ENCODE results near the gene NSD1.

NSD1 gene

DNA sequence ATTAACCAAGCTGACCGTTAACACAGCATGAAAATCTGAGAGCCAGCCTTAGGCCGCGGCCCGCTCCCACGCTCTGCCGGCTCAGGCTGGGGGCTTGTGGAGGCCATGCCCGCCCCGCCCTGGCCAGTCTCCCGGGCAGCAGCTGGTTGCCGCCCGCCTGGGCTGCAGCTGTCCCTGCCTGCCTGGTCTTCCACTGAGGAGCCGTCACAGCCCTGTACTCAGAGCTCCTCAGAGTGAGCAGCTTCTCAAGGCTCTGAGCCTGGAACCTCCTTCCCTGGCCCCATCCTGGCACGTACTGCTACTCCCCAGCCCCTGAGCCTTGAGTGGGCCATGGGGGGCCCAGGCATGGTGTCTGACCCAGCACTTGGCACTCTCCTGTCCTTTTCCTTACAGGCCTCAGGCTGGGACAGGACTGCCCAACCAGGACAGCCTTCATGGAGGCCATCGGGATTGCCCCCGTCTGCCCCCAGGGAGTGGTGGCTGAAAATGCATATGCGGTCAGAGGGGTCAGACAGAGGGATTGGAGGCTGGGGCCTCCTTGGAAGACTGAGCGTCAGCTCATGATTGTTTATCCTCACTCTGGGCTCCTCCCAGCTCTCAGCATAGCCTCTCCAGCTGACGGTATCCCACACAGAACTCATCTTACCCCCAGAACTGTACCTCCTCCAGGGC lies 35.0 kb upstream of the NSD1 start:
- no peak for DNase-seq

DNA sequence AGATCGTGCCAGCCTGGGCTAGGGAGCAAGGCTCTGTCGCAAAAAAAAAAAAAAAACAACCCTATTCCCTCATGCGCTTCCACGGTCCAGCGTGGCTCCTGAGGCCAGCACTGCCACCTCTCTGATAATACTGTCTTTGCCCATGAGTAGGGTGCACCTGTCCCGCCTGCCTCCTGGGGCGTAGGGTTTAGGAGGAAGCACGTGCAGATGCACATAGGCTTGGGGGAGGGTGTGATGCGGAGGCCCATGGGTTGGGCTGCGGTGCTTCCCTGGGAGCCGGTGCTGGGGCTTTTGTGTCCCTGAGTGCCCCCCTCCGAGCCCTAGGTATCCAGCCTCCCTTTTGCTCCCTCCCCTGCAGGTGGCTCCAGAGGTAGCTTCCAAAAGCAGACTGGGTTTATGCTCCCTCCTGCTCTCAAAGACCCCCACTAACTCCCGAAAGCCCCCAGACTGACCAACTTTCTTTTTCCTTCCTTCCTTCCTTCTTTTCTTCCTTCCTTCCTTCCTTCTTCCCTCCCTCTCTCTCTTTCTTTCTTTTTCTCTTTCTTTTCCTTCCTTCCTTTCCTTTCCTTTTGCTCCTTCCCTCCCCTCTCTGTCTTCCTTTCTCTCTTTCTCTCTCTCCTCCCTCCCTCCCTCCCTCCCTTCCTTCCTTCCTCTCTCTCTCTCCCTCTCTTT lies 34.0 kb upstream of the NSD1 start:
- DNase-seq, result no peak

DNA sequence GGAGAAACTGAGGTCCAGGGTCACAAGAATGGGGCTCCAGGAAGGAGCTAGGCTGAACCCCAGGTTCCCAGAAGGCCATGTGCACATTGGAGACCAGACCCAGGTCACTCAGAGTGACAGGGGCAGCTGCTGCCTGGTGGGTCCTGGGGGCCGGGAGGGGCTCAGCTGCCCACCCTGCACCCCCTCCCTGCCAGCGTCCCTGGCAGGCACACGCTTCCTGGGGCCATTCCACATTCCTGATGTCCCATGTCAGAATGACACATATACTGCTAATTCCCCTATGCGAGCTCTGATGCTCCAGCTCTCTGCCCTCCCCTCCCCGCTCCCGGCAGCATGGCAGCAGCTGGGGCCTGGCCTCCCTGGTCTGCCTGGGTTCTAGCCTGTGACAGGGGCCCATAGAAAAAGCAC lies 32.9 kb upstream of the NSD1 start:
- DNase-seq, result no peak

DNA sequence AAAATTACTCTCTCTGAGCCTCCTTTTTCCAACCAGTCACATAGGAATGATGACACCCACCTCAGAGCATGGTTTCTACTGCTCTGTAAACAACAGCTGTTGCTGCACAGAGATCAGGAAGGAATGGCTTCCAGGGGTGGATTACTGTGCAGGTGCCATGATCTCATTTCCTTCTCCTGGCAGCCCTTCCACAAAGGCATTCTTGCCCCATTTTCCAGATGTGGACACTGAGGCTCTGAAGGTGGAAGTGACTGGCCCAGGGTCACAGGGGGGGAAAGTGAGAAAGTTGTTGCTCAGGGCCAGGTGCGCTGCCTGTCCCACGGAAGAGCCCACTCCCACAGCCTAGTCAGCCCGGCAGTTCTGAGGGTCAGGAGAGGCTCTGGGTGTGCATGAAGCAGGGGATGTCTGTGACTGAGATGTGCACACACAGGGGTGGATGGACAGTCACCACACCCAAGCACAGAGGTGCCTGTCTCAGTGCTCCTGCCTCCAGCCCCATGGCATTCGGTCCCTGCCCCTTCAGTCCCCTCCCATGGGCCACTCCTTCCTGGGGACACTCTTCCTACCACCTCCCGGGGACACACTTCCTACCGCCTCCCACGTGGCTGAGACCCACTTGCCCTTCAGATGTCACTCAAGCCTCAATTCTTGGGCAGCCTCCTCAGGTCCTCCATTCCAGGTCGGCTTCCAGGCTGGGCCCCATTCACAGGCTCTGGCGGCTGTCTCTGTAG lies 29.9 kb upstream of the NSD1 start:
- DNase-seq, result no peak

DNA sequence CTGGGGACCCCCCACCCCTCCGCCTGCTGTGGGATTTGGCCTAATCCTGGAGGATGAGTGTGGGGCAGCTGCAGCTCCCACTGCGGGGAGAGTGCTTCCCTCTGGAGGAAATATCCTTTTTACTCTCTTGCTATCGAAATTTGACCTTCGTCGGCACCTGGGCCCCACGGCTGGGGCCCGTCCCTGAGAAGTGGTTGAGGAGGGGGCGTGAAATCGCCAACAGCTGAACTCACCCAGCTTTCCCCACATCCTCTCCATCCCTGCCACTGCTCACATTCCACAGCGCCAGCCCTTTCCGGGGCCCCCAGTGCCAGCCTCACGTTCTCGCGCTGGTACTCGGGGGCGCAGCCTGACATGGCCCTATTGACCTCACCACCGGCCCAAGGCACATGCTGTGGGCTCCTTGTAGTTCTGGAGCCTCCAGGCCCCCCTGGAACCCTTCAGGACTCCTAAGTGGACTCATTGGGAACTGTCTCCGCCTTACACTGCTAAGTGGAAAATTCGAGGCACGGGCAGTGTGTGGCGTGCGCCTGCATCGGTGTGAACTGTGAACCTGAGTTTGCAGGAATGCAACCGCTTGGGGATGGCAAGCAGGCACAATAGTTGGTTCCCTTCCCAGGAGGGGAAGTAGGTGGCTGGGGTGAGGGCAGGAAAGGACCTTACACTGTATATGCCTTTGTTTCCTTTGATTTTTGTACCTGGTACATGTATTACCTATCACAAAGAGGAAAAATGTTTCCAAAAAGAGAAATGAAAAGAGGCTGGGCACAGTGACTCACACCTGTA lies 27.7 kb upstream of the NSD1 start:
- no peak for DNase-seq

DNA sequence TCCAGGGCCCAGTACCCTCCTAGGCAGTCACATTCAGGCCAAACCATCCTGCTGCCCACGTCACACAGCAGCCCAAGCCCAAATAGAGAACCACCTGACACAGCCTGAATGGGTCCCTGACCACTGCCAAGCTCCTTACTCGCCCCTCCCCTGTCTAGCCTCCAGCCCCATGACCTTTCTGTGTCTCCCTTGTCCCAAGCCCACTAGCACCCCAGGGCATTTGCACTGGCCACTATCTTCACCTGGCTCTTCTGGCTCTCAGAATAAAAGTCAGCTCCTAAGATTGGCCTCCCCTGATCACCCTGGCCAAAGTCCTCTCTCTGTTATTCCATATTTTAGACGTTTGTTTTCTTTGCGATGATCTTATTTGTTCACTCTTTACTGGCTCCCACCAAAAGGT lies 26.4 kb upstream of the NSD1 start:
- no peak for DNase-seq

DNA sequence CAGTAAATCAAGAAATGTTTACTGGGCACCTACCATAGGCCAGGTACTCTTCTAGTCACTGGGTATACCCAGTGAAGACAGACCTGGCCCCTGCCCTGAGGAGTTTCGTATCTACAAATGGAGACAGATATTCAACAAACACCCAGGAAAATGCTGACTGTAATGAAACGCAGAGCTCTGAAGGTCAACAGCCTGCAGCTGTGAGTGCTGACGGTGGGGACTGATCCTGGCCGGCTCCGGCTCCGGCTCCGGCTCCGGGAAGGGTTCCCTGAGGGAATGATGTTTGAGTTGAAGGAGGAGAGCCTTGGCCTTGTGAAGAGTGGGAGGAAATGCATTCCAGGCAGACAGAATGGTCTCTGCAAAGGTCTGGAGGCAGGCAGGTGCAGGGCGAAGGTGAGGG lies 23.8 kb upstream of the NSD1 start:
- DNase-seq, result no peak

- DNase-seq, result peak; percentile 44
These were observed 21.7 kb upstream of the NSD1 start for GRCh38 chr5:177111720-177112394.

DNA sequence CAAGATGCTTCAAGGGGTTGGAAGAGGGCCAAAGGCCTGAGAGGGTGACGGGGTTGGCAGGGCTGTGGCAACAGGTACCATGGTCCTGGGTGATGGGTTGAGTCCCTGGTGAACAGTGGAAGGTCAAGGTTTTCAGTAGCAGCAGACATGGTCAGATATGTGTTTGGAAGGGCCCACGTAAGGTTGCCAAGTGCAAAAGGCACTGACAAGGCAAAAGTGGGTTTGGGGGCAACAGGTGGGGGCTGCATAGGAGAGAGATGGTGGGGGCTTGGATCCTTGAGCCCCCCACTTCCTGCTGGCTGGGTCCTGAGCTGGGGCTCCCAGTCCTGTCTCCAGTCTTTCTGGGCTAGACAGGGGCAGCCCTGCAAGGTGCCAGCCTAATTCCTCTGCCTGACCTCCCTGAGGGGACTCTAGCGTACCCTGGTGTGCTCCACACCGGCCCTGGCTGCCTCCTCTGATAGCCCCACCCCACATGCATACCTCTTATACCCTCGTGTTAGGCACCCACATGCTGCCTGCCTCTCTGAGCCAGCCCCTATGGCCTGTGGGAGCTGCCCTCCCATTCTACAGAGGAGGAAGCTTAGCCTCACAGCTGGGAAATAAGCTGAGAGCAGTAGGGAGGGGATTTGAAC lies 20.9 kb upstream of the NSD1 start:
- DNase-seq, result no peak

GRCh38 chr5:177113566-177114424 lies 19.8 kb upstream of the NSD1 start:
- peak; percentile 36 for DNase-seq

DNA sequence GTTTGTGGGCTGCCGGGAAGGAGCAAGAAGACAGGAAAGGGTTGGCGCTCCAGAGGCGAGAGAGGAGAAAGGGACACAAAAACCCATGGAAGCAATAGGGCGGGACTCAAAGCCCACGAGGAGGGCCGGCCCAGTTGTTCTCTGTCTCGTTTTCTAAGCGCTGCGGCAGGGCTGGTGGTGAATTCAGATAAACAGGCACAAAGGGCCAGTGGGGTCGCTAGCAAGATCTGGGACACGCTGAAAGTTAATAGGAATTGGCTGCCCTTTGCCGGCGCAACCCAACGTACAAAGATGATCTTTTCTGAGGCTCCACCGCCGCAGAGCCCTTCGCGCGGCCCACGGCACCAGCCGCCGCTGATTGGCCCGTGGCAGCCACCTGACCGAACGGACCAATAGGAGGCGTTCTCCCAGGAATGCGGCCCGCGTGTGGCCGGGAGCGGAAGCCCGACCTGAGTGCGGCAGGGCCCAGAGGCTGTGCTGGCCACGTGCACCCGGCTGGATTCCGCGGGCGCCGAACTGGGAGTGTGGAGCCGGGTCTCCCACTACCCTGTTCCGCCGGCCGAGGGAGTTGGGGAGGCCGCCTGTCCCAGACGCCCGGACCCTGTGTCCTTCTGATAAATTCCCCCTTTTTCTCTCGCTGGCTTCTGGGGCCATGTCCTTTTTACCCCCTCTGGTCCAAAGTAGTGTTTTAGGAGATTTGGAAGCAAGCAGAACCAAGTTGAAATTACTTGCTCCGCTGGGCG lies 16.8 kb upstream of the NSD1 start:
- DNase-seq, result no peak

GRCh38 chr5:177117441-177118045 lies 16.0 kb upstream of the NSD1 start:
- DNase-seq, result no peak

- DNase-seq, result no peak
These were observed 11.0 kb upstream of the NSD1 start for GRCh38 chr5:177122566-177122965.

GRCh38 chr5:177123789-177124485 lies 9.6 kb upstream of the NSD1 start:
- DNase-seq, result no peak

GRCh38 chr5:177124486-177124991 lies 9.0 kb upstream of the NSD1 start:
- no peak for DNase-seq

DNA sequence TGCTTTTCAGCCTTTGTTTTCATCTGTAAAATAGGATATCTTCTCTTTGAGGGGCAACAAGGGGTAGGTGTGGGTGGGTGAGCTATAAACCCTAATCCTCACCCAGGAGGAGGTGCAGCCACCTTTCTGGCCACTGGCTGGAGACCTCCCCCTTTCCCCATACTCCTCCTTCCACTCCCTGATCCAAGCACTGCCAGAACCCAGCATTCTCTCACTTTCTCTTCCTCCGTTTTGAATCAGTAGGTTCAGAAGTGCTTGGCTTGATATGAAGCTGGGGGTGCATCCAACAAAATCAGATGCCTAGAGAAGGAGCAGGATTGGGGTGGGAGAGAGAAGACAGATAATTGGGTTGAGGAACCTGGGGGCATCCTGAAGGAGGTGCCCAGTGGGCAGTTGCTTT lies 6.8 kb upstream of the NSD1 start:
- DNase-seq, result no peak

GRCh38 chr5:177128551-177128981 lies 5.0 kb upstream of the NSD1 start:
- DNase-seq, result no peak

DNA sequence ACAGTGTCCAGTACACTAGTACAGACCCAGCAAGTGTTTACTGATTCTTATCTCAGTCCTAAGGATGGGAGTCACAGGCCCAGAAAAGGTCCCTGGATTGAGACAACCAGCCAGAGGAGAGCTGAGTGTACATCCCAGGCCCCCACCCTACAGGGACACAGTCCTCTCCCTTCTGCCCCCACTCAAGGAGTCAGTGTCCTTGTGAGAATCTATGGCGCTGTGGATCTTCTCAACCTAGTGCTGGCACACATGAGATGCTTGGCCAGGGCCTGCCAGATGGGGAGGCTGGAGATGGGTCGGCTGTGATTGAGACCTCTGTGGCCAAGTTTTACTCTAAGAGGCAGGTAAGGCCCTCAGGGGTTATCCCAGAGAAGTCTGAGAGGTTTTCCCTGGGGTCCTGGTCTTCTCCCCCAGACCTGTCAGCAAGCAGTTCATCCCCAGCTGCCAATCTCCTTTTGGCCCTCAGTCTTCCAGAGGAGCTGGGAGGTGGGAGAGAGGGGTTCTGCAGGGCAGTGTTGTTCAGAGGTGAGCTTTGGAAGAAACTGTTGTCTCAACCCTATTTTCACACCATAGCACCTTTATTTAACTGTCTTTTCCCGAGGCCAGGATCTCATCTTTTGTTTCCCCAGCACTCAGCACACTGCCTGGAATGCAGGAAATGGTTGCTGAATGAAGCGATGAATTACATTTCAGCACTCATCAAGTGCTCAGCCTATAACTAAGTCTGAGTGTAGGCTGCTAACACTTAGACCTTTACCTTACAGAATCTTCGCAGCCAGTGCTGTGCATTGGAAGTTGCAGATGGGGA lies 3.2 kb upstream of the NSD1 start:
- no peak for DNase-seq

- no peak for DNase-seq
These were observed 2.6 kb upstream of the NSD1 start for GRCh38 chr5:177131019-177131320.
